HG03139 (cell line): Measurements from ENCODE around the gene ACER3.
"Not testable (repeated sequence)": the region's sequence is repeated elsewhere in the genome, so short reads cannot be mapped to it uniquely, and the experiment has no call there.

Experiments used
- ATAC-seq: cut with Tn5 transposase; IDR thresholded peaks from one replicate; pipeline ENCODE4 v1.9.1; 2021; ENCODE audit not compliant: unreplicated experiment

ACER3 gene

DNA sequence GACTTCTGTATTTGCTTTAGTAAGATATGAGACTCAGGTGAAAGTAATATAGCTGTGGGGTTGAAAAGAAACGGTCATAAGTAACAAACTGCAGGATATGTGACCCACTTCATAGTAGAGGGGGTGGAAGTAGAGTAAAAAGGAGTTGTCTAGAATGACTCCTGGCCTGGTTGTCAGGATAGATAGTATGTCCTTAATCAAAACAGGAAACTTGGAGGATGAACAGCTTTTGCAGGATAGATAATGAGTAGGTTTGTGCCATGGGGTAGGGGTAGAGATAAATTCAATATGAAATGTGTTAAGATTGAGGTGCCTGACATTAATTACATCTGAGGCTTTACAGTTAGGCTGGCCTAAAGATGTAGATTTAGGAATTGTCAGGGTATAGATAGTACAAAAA lies 126.5 kb downstream of the ACER3 start:
- ATAC-seq: no peak

DNA sequence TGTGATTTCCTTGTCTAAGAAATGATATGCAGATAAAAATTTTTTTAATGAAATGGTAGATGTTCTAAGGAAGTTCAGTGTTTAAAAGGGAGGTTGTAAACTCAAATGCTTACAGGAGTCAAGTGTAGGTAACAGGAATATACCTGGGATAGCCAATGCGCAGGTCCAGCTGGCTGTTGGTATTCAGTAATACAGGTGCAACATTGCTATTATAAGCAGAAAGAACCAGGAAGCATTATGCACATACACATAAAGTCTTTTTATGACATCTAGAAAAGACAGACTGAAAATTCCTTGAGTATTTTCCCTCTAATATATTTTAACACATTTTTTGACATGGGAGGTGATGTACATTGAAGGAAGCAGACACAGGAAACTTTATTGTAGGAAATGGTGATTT lies 129.9 kb downstream of the ACER3 start:
- no peak for ATAC-seq

DNA sequence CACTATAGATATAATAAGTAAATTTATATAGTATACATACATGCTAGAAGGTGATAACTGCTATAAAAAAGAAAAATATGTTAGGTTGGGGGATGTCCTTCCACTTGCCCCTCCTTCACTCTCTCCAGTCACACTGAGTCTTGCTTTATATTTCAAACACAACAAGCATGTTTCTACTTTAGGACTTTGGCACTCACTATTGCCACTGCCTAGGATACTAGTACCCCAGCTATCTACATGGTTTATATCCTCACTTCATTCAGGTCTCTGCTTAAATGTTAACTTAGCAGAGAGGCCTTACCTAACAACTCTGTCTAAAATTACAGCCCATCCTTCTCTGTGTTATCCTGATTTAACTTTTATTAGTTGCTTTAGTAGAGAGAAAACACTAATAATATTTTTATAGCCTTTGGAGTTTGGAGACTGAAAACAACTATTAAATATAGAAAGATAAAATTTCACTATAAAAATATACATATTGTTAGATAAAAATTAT lies 134.4 kb downstream of the ACER3 start:
- ATAC-seq: no peak

DNA sequence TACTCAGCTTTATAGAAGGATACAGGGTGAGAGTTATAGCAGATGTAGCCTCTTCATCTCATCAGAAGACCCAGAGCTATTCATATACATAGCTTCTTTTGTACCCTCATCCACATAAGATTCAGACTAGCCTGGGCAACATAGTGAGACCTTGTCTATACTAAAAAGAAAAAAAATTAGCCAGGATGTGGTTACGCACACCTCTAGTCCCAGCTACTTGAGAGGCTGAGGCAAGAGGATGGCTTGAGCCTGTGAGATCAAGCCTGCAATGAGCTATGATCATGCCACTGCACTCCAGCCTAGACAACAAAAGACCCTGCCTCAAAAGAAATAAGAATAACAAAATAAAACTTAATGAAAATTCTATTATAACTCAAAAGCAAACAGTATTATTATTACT lies 136.8 kb downstream of the ACER3 start:
- no peak for ATAC-seq

DNA sequence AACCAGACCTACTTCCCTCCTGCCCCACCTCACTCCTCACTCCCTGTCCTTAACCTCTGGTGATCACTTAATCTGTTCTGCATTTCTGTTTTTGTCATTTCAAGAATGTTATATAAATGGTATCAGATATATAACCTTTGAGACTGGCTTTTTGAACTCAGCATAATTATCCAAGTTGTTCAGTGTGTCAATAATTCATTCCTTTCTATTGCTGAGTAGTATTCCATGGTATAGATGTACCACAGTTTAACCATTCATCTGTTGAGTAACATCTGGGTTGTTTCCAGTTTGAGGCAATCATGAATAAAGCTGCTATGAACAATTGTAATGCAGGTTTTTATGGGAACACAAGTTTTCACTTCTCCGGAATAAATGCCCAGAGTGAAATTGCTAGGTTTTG lies 138.9 kb downstream of the ACER3 start:
- no peak for ATAC-seq

DNA sequence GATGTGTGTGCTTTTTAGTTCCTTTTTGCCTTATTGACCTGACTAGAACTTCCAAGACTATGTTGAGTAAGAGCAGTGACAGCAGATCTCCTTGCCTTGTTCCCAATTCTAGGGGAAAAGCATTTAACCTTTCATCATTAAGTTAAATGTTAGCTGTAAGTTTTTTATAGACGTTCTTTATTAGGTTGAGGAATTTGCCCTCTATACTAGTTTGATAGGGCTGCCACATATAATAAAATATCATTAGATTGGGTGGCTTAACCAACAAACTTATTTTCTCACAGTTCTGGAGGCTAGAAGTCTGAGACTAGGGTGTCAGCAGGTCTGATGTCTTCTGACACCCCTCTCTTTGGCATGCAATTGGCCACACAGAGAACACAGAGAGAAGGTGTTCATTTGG lies 140.9 kb downstream of the ACER3 start:
- no peak for ATAC-seq

DNA sequence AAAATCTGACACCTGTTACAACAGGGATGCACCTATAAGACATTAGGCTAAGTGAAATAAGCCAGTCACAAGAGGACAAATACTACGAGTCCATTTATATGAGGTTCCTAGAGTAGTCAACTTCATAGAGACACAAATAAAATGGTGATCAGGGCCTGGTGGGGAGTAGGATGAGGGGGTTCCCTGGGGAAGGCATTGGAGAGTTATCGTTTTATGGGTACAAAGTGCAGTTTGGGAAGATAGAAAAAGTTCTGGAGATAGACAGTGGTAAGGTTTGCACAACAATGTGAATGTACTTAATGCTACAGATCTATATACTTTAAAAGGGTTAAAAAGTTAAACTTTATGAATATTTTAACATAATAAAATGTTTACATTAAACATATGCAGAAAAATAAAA lies 142.1 kb downstream of the ACER3 start:
- no peak for ATAC-seq

DNA sequence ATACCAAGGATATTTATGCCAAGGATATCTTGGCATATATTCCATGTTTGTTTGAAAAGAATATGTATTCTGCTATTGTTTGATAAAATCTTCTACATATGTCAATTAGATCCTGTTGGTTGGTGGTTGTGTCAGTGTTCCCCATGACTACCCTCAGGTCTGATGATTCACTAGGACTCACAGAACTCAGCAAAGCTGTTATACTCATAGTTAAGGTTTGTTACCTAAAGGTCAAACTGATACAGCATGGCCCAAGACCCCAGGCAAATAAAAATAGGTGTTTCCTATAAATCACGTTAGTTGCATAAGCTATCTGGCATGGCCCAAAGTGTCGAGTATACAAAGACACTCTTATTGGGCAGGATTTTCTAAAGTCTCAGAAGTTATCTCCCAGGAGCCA lies 143.2 kb downstream of the ACER3 start:
- ATAC-seq: no peak

DNA sequence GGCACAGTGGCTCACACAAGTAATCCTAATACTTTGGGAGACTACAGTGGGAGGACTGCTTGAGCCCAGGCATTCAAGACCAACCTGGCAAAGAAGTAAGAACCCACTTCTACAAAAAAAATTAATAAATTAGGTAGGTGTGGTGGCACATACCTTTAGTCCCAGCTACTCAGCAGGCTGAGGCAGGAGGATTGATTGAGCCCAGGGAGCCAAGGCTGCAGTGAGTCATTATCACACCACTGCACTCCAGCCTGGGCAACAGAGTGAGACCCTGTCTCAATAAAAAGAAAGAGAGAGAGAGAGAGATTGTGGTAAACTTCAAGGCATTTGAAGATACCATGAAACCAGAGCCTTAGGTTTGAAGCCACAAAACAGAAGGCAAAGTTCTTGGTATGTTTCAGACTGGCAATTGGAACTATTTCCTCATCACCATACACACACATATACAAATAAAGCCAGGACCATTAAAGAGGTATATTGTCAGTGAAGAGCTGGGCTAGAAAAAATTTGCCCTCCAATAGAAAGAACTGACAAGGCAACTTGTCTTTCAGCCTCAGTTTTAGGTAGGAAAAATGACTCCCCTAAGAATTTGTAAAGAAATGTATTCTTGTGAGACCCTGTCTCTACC lies 148.9 kb downstream of the ACER3 start:
- ATAC-seq: no peak

DNA sequence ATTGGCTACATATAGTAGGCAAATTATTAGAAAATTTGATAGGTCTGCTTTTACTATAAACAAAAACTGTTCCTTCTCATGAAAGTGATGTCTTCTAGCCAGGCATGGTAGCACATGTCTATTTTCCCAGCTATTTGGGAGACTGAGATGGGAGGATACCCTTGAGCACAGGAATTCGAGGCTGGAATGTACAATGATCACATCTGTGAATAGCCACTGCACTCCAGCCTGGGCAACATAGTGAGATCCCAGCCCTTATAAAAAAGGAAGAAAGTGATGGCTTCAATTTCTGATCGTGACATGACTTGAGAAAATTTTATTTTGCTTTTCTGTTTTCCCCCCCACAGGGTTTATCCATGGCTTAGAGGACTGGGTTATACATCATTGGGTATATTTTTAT lies 154.0 kb downstream of the ACER3 start:
- no peak for ATAC-seq

DNA sequence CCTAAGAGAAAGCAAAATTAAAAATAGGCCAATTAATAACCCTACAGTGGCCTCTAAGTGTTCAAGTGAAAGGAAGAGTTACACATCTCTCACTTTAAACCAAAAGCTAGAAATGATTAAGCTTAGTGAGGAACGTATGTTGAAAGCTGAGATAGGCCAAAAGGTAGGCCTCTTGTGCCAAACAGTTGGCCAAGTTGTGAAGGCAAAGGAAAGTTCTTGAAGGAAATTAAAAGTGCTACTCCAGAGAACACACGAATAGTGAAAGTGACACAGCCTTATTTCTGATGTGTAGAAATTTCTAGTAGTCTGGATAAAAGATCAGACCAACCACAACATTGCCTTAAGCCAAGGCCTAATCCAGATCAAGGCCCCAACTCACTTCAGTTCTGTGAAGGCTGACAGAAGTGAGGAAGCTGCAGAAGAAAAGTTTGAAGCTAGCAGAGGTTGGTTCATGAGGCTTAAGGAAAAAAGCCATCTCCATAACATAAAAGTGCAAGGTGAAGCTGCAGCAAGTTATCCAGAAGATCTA lies 157.7 kb downstream of the ACER3 start:
- not testable (repeated sequence) for ATAC-seq

DNA sequence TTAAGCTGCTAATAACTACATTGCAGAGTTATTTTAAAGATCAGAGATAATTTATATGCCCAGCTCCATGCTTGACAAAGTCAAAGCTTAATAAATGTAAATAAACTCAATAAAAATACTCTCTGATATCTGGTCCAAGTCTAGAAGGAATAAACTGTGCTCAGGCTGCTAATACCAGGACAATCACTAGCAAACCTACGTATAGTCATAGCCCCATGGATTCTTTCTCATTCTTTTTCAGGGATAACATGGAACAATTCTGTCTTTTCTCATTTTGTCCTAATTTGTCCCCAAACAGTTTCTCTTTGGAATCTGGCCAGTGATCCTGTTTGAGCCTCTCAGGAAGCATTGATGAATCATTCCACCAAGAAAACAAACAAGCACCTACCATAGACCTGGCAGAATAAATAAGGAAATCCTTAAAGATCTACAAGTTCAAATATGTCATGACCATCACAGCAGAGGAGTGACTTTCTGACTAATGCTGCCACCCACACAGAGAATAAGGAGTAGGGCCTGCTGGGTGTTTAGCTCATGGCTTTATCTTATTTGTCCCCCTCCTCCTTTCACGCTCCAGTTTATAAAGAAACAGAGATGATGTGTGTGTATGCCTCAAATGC lies 159.4 kb downstream of the ACER3 start:
- no peak for ATAC-seq

DNA sequence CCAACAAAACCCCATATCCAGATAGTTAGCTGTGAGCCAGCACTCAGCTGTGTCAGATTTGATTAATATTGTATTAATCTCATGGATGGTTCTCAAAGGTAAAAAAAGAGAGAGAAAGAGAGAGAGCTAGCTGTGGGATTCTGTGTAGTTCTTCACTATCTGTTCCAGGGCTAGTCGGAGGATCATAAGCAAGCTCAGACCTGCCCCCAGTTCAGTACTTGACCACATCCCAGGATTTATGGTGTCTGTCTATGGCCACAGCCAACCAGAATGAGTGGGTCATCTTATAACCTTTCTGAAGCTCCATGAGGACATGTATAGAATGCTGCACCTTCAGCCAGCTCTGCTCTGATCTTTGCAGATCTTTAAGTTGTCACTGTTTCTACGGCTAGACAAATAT lies 160.0 kb downstream of the ACER3 start:
- ATAC-seq: no peak

DNA sequence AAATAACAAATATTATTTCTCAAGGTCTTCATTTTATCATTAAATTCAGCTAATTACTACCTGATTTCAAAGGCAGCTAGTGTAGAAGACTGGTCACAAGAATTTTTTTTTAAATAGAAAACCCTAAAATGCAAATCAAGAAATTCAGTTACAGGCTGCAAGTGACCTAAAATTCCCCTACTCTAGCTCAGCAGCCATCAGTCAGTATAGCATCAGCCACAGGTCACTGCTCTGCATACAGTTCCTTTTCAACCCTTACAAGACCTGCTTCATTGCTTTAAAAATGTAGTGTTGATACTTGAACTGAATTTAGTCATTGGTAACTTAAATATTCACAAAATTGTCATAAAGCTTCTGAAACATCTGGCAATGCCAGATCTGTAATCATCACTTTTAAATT lies 164.0 kb downstream of the ACER3 start:
- ATAC-seq: no peak

DNA sequence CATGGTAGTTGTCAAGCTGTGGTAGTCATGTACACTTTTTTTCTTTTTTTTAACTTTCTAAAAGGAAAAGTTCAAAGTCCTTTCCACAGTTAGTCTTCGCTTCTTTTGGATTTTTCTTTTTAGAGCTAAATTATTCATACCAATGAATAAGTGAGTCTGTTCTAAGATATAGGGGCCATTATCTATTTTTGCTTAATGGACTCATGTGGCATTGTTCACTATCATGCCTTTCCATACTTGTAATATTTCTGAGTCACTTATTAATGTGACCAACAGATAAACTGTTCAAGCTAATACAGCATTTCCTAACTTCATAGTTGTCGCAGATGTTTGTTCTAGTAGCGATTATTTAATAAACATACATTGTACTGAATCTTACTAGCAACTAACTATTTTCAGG lies 165.5 kb downstream of the ACER3 start:
- ATAC-seq: no peak

DNA sequence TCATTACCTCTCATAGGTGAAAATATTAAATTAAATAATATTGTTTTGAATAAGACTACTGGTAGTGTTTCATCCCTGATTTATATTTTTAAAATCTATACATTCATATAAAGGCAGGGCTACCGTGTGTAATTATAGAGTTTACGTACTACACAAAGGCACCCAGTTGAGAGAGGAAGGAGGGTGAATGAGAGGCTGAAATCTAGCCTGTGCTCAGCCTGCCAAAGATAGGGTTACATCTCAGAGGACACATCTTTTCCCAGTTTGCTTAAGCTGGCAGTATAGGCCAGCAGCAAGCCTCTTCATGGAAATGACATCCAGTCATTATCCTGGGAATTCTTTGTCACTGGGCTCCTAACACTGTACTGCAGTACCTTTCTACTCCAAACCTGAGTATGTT lies 166.0 kb downstream of the ACER3 start:
- no peak for ATAC-seq

DNA sequence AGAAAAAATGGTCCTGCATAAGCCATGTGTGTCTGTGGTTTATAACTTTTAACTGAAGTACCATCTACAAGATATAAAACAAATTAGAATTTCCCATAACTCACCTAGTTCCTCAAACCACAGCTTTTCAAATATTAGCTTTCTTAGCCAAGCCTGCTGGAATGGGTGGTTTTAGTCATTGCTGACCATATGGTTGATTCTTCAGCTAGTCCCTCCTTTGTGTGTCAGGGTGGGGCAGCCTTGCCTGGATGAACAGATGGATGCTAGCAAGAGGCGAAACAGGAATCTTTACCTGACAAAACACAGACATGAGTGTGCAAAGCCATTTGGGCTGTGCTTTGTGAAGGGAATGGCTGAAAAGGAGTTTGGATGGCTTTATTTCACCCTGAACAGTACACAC lies 166.6 kb downstream of the ACER3 start:
- ATAC-seq: no peak

DNA sequence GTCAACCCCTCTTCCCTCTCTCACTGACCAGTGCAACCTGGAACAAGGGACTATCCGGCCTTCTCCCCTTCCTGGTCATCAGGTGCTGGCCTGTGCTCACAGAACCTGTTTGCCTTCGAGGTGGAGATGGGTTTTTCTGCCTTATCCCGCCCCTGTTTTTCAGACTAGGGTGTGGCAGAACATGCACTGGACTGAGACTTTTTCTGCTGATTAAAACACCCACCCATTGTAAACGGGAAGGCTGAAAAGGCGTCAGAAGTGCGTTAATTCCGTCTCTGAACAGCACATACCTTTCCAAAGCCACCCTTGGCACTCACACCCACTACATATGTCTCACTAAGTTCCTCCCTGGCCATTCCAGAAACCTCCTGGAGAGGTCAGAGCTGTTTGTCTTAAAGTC lies 169.1 kb downstream of the ACER3 start:
- no peak for ATAC-seq

DNA sequence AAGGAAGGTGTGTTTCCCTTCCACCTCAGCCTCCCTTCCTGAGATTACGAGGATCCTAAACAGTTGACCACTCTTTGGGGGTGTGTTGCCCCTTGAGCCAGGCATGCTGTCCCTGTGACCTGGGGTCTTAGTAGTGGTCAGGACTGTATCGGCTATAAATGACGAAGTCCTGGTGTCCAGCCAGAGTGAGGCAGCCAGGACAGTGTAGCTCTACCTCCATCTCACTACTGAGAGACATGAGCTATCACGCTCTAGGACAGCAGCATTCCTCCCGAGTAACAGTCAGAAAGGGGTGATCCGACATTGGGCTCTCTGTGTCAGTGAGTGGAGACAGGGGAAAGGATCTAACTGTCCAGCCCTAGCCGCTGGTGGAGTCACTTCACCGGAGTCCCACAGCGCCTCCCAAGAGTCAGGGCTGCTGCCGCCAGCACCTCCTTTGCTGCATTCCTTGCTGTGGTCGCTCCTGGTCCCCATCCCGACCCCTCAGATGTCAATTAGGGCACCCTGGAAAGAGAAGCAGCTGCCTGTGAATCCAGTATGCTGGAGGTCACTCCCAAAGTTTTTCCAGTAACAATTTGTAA lies 170.2 kb downstream of the ACER3 start:
- no peak for ATAC-seq

DNA sequence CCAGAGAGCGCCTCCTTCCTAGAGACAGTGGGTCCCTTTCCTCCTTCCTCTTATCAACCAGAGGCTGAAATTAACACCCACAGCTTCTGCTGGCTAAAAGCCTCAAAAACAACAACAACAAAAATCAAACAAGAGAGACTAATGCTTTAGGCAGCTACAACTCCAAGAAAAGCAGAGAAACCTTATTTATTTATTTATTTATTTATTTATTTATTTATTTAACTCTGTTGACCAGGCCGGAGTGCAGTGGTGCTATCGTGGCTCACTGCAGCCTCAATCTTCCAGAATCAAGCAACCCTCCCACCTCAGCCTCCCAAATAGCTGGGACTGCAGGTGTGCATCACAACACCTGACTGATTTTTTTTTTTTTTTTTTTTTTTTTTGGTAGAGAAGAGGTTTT lies 170.9 kb downstream of the ACER3 start:
- no peak for ATAC-seq

DNA sequence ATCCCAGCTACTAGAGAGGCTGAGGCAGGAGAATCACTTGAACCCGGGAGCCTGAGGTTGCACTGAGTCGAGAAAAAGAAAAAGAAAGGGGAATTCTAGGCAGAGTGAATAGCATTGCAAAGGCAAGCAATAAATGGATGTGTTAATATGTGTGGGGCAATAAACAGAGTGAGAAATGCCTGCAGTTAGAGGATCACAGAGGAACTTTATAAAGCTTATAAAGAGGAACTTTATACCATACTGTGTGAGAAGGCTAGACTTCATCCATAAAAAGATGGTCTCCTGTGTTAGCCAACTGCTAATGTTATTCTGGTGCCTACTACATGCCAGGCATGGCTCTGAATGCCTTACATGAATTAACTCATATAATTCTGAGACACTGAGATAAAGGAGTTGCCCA lies 174.3 kb downstream of the ACER3 start:
- ATAC-seq: no peak

DNA sequence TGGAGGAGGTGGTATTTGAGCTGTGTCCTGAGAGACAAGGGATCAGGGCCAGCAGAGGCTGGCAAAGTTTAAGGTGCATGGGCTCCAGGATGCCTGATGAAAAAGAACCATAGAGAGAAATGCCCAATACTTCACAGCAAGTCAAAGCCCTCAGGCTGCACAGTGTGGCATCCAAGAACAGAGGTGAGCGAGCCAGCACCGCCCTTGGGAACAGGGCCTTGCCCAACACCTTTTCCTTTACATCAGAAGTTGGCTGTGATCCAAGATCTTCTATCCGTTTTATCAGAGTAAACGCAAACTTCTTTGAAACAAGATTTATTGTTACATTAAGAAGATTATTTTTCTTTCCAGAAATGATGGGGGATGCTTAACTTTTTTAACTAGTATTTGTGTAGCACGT lies 174.9 kb downstream of the ACER3 start:
- no peak for ATAC-seq
